B cell (primary cell): ENCODE data around the gene ZNF574. TPM values are rescaled to one million over a fixed set of nuclear protein-coding genes. Genes with fewer than 3 reads are reported as not detected.
"Not testable (repeated sequence)": the region's sequence is repeated elsewhere in the genome, so short reads cannot be mapped to it uniquely, and the experiment has no call there.

ENCODE experiments used
- ATAC-seq: fragments of 200-7000 bp; cut with Tn5 transposase; one replicate; pipeline ENCODE4 v1.10.0; 2021; ENCODE audit warnings: low read depth, mild to moderate bottlenecking, moderate number of reproducible peaks, moderate library complexity
- CTCF ChIA-PET: fragments of 350-600 bp; sonication (Branson Sonifier 250); formaldehyde crosslinking; loops from one replicate; lab custom pipeline; 2021; ENCODE audit warnings: antibody characterized with exemption, inconsistent platforms; lab: Charles Lee
- POLR2A ChIA-PET: fragments of 350-600 bp; sonication (Branson Sonifier 250); formaldehyde crosslinking; loops from one replicate; lab custom pipeline; 2021; ENCODE audit warnings: antibody characterized with exemption; lab: Charles Lee
- DNase-seq: peaks from one replicate; pipeline ENCODE4 v3.0.0; 2013
- H2AFZ ChIP-seq: 2 replicates; pipeline ENCODE4 v1.6.1; 2012; ENCODE audit warnings: mild to moderate bottlenecking, low read depth, low read length; ENCODE audit not compliant: insufficient read depth, poor library complexity, severe bottlenecking
- H3K27ac ChIP-seq, 2 donors: 1 replicate in 1 of 2; 2 replicates in 1 of 2; pipeline ENCODE4 v1.5.1; 2012 to 2013; ENCODE audit warnings: low read length in 2 of 2, mild to moderate bottlenecking in 2 of 2, moderate library complexity in 1 of 2
- H3K27me3 ChIP-seq, 4 experiments: fragments of 200-600 bp in 1 of 4; sonication (generic) in 1 of 4; replicated peaks in 1 of 4; 1 replicate in 2 of 4; 2 replicates in 2 of 4; pipeline versions ENCODE4 v1.6.1 to v1.7.0; 2013 to 2016; ENCODE audit warnings: low read length in 3 of 4, mild to moderate bottlenecking in 2 of 4, mixed read lengths in 1 of 4, moderate library complexity in 1 of 4; ENCODE audit not compliant: insufficient read depth in 4 of 4, control insufficient read depth in 3 of 4; ENCODE audit errors: control extremely low read depth in 1 of 4
- H3K36me3 ChIP-seq, 2 experiments: replicated peaks in 1 of 2; 1 replicate in 1 of 2; 2 replicates in 1 of 2; pipeline versions ENCODE4 v1.6.1 to v1.7.1; 2013; ENCODE audit warnings: low read length in 1 of 2; ENCODE audit not compliant: insufficient read depth in 2 of 2, control insufficient read depth in 1 of 2; ENCODE audit errors: control extremely low read depth in 1 of 2, extremely low read depth in 1 of 2
- H3K4me1 ChIP-seq, 2 donors: fragments of 200-600 bp in 1 of 2; sonication (generic) in 1 of 2; 1 replicate in 1 of 2; 2 replicates in 1 of 2; pipeline versions ENCODE4 v1.5.1 to v1.6.1; 2013 to 2017; ENCODE audit warnings: low read length in 2 of 2; ENCODE audit not compliant: control insufficient read depth in 2 of 2, insufficient read depth in 2 of 2
- H3K4me2 ChIP-seq: replicated peaks from 2 replicates; pipeline ENCODE3; 2012; ENCODE audit warnings: mild to moderate bottlenecking, low read depth, low read length; ENCODE audit not compliant: poor library complexity, severe bottlenecking
- H3K4me3 ChIP-seq, 5 experiments: fragments of 200-600 bp in 1 of 5; sonication (generic) in 1 of 5; 1 replicate in 3 of 5; 2 replicates in 2 of 5; pipeline versions ENCODE4 v1.5.1 to v1.7.0; 2011 to 2016; ENCODE audit warnings: low read length in 4 of 5, mild to moderate bottlenecking in 4 of 5, low read depth in 2 of 5, control low read depth in 1 of 5, moderate library complexity in 1 of 5; ENCODE audit not compliant: insufficient read depth in 1 of 5; ENCODE audit errors: control extremely low read depth in 1 of 5, extremely low read depth in 1 of 5
- H3K79me2 ChIP-seq: fragments of 200-600 bp; sonication (generic); one replicate; pipeline ENCODE4 v1.6.0; 2016; ENCODE audit warnings: low read length; ENCODE audit not compliant: control insufficient read depth, insufficient read depth
- H3K9ac ChIP-seq: fragments of 200-600 bp; sonication (generic); 2 replicates; pipeline ENCODE4 v1.6.1; 2017; ENCODE audit warnings: mild to moderate bottlenecking, low read length, moderate library complexity
- H3K9me3 ChIP-seq, 3 donors: one replicate each; pipeline versions ENCODE4 v1.6.1 to v1.7.1; 2013; ENCODE audit warnings: low read length in 2 of 3; ENCODE audit not compliant: control insufficient read depth in 2 of 3, insufficient read depth in 1 of 3; ENCODE audit errors: control extremely low read depth in 1 of 3
- H4K20me1 ChIP-seq: 2 replicates; pipeline ENCODE4 v1.6.0; 2012; ENCODE audit warnings: mild to moderate bottlenecking, low read length; ENCODE audit not compliant: insufficient read depth, control insufficient read depth, poor library complexity, severe bottlenecking
- H3K27ac Mint-ChIP-seq: one replicate; pipeline ENCODE4 v1.8.0; 2021; ENCODE audit warnings: mixed read lengths
- H3K27me3 Mint-ChIP-seq: one replicate; pipeline ENCODE4 v1.8.0; 2021; ENCODE audit warnings: mixed read lengths
- H3K4me1 Mint-ChIP-seq: one replicate; pipeline ENCODE4 v1.8.0; 2021; ENCODE audit warnings: mixed read lengths
- H3K4me3 Mint-ChIP-seq: one replicate; pipeline ENCODE4 v1.8.0; 2021; ENCODE audit warnings: mixed read lengths
- H3K9me3 Mint-ChIP-seq: one replicate; pipeline ENCODE4 v1.8.0; 2022; ENCODE audit warnings: mixed read lengths; ENCODE audit not compliant: insufficient read depth
- CTCF ChIP-seq: fragments of 200-600 bp; IDR thresholded peaks from one replicate; pipeline ENCODE4 v1.8.0; 2022; ENCODE audit warnings: antibody characterized with exemption, mild to moderate bottlenecking
- EZH2 ChIP-seq: IDR thresholded peaks from 2 replicates; pipeline ENCODE4 v1.6.1; 2012; ENCODE audit warnings: borderline replicate concordance, low read depth, mild to moderate bottlenecking, moderate library complexity, low read length; ENCODE audit not compliant: insufficient read depth, poor library complexity, severe bottlenecking
- WGBS: methylation state at CpG from one replicate; pipeline ENCODE4 v1.1.5; 2013; ENCODE audit warnings: missing lambda C conversion rate; ENCODE audit not compliant: insufficient coverage; 5-methylcytosine and 5-hydroxymethylcytosine counted together
- intact Hi-C: fragments of 100-400 bp; cut with micrococcal nuclease; formaldehyde crosslinking; loops from one replicate; pipeline ENCODE4 v1.10.0; 2022
- polyA plus RNA-seq: library from polyadenylated mRNA; depleted of rRNA; stranded (reverse); fragments of >200 nt; gene quantifications from 2 replicates; pipeline ENCODE4 v1.2.3, GENCODE V29; 2012
- total RNA-seq, 2 donors: library from RNA; stranded (reverse); fragments of 120-200 nt in 1 of 2; gene quantifications; 1 replicate in 1 of 2; 2 replicates in 1 of 2; pipeline versions ENCODE4 v1.2.3 to v1.2.4, GENCODE V29; 2013 to 2022

Gene ZNF574
- total and polyA plus RNA-seq, 2 donors (not counting 1 experiment from before 2014, with no cell fraction given): 27.4 to 29.1 TPM

- Mint-ChIP-seq H3K4me1 (no peaks in the 10 kb centered on the region), H3K9me3 (no peaks in the 10 kb centered on the region), H3K4me3 (no peak overlapping the region), H3K27me3 (no peaks in the 10 kb centered on the region), H3K27ac (no peak overlapping the region)
- intact Hi-C loops: no loop called here
- CTCF ChIA-PET: no interaction called here
- ATAC-seq: no peak
- DNase-seq: no peak
- Histone ChIP-seq H2AFZ (no peak overlapping the region), H4K20me1 (no peaks in the 10 kb centered on the region), H3K9ac (no peak overlapping the region), H3K4me1 (no peaks in the 10 kb centered on the region), H3K4me3 (no peak overlapping the region), H3K27me3 (no peaks in the 10 kb centered on the region), H3K9me3 (no peaks in the 10 kb centered on the region), H3K27ac (no peak overlapping the region), H3K4me2 (no peak overlapping the region), H3K79me2 (no peaks in the 10 kb centered on the region), H3K36me3 (no peaks in the 10 kb centered on the region)
- POLR2A ChIA-PET: no interaction called here
- TF ChIP-seq CTCF (no peak), EZH2 (no peak)
These were observed 35.9 kb upstream of the ZNF574 start for GRCh38 chr19:42040031-42040430.

GRCh38 chr19:42040491-42040890 lies 35.5 kb upstream of the ZNF574 start:
- H3K4me1 ChIP-seq, H3K4me1 Mint-ChIP-seq, H3K4me2 ChIP-seq, H3K27me3 ChIP-seq, H3K4me3 Mint-ChIP-seq, H2AFZ ChIP-seq, H4K20me1 ChIP-seq, DNase-seq, H3K27ac Mint-ChIP-seq, H3K9ac ChIP-seq, H3K36me3 ChIP-seq, ATAC-seq, H3K79me2 ChIP-seq, H3K9me3 ChIP-seq, H3K27ac ChIP-seq, CTCF ChIA-PET, H3K9me3 Mint-ChIP-seq, intact Hi-C loops, H3K27me3 Mint-ChIP-seq, H3K4me3 ChIP-seq, POLR2A ChIA-PET: not testable (repeated sequence)
- 88% methylated on average over 6 of the region's 9 CpGs for WGBS
